SH-SY5Y (cell line): ENCODE results near the gene KRT10.

Experiments
- GATA2 ChIP-seq: IDR thresholded peaks from 2 replicates; pipeline ENCODE4 v1.6.1; 2011; ENCODE audit warnings: mild to moderate bottlenecking, low read depth, low read length
- GATA3 ChIP-seq: IDR thresholded peaks from 2 replicates; pipeline ENCODE4 v1.6.1; 2011; ENCODE audit warnings: low read depth, mild to moderate bottlenecking, low read length, moderate library complexity

GRCh38 chr17:40841246-40841645 lies 18.8 kb upstream of the KRT10 start:
- no peak for TF ChIP-seq GATA3
- TF ChIP-seq GATA2, result no peak
